ENCODE data around the gene DYNLRB1.

The DYNLRB1 gene

DNA sequence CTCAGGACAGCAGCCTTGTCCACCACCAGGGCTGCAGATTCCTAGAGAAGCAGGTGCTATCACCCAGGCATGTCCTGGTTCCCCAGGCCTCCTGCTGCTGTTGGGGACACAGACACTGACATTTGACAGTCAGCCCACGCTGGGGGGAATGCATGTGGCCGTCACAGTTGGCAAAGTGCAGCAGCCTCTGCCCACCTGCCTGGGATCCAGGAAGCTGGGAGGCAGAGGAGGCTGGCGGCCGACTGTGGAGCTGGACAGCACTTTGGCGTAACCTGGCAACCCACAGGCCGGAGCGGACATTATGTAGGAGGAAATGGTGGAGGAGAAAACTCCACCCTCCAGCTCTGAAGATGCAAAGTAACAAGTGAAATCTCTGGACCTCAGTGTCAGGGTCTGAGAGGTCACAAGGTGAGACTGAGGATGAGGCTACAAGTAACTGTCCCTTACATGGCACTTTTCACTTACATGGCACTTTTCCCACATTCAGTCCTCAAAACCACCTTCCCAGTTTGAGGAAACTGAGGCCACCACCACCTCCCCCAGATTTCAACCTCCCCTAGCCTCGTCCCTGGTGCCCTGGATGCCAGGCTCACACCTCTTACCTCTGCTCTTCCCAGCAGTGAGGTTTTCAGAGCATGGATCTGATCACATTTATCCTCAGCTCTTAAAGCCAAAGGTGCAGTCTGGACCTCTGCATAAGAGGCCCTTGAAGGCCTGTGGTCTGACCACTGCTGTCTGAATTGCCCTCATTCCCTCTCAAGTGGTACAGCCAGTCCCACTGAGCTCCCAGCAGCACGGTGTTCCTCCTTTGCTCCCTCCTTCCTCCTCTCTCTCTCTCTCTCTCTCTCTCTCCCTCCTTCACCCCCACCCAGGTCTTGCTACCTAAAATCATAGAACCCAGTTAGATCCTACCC, 51.0 kb downstream of the DYNLRB1 start:
- no peak for TF ChIP-seq POLR2A (IDR thresholded peaks at IDR 0.05; ENCODE audit: low read depth, low read length)
- FAIRE-seq (no peak), DNase-seq (ENCODE audit: insufficient read length, low spot score) (no peak)

DNA sequence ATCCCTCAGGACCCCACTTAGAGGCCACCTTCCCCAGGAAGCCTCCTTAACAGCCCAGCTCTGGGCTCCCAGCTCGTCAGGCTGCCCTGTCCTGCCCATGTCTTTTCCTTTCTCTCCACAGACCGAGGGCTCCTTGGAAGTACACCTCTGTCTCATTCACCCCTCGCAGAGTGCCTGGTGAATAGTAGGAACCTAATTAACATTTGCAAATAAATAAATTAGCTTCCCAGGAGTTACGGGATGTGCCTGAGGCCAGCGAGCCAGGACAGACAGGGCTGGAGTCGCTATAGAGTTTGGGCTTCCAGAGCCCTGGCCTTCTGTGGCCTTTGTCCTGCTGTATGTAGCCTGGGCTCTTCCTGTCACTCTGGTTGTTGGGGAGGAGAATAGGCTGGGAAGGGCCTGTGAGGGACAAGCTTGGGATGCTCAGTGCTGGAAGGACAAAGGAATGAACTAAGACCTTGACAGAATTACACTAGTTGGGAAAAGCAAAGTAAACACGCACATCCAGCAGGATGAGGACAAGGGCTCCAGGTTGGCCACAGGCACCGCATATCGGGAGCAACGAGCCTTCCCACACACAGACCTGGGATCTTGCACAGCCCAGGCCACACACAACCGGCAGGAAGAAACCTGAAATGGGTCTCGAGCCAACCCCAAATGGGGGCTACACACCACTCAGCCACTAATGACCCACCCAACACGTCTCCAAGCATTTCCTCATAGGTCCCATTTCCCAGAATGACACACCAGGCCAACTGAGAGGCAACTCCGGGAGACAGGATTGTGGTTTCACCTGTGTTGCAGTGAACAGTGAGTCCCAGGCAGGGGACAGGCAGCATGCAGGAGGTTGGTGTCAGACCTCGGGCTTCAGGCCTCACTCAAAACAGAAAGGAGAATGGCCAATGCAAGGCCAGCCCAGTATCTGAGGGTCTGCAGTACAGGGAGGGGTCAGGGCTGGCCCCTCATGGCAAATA, 52.0 kb downstream of the DYNLRB1 start:
- no peak for TF ChIP-seq POLR2A (IDR thresholded peaks at IDR 0.05; ENCODE audit: low read depth, low read length)
- FAIRE-seq (no peak), DNase-seq (ENCODE audit: insufficient read length, low spot score) (no peak)

DNA sequence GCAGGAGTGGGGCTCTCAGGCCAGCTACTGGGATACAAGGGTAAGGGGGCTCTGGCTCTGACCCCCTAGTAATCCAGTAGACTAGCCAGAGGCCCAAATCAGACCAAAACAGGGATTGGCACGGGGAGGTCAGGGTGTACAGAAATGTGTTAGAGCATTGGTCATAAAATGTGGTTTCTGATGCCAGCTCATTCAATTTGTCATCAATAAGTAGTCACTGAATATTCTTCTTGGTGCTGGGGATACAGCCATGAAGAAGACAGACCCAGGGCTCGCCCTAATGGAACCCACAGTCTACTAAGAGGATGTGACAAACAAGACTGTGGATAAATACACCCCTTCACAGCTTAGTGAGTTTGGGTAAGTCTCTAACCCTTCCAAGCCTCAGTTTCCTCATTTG, 53.4 kb downstream of the DYNLRB1 start:
- DNase-seq (ENCODE audit: insufficient read length, low spot score), result no peak
- no peak for FAIRE-seq
- TF ChIP-seq POLR2A (IDR thresholded peaks at IDR 0.05; ENCODE audit: low read depth, low read length), result no peak

DNA sequence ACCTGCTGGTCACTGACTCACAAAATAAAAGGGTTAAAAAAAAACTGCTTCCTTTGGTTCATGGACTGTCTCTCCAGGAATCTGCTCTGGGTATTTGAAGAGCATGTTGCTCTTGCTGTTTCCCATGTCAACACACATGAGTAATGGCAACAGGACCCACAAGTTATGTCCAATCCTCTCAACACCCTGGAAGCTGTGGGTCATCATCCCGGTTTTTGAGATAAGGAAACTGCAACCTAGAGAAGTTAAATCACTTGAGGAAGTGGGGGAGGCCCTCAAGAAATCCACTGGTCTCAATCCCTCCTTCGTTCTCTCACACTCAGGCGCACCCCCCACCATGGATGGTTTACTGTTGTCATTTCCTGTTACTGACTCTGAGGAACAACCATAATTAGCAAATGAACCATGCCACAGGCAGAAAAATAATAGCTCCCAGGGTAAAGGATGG, 54.7 kb downstream of the DYNLRB1 start:
- no peak for FAIRE-seq
- DNase-seq (ENCODE audit: insufficient read length, low spot score), result no peak
- TF ChIP-seq POLR2A (IDR thresholded peaks at IDR 0.05; ENCODE audit: low read depth, low read length), result no peak

DNA sequence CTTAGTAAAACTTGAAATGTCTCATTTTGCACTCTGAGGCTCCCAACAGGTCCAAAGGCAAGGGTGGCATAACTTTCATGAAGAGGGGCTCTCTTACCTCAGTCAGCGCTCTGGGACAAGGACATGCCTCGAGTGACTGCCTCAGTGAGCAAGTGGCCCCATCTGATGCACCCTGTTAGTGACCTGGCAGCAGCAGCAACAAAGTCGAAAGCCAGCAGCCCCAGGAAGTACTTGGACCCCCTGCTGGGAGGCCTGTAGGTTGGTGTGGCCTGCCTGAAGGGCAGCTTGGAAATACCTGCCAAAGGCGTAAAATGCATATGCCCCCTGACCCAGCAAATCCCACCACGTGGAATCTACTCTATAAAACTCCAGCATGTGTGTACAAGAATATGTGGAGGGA, 55.5 kb downstream of the DYNLRB1 start:
- TF ChIP-seq POLR2A (IDR thresholded peaks at IDR 0.05; ENCODE audit: low read depth, low read length), result no peak
- DNase-seq (ENCODE audit: insufficient read length, low spot score), result no peak
- no peak for FAIRE-seq

DNA sequence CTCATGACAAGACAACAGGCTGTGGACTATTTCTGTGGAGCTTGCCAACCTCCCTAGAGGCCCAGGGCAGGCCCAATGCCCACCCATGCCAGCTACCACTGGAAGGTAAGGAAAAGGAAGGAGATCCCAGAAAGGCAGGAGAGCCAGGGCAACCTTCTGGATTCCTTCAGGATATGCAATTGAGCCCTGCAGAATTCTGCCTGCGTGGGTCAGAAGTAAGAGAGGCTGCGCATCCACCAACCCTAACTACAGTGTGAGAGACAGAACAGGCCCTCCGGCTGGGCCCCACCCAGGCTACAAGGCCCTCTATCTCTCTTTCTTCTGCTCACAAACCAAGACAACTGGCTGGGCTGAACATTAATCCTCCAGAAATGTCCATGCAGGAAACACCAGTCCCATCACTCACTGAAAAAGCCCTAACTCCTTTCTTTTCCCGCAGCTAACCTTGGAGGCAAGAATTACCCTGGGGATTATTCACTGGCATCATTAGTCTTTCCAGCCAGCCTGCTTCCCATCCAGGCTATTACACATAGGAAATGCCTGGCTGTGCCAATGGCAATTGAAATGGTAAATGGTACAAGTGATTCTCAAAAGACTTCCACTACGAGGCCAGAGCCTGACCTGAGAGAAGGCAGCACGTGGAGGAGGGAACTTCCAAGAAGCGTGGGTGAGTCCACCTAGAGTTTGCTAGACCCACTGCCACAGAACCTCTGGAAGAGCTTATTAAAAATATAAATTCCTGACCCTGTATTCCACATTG, 57.5 kb downstream of the DYNLRB1 start:
- FAIRE-seq, result no peak
- no peak for TF ChIP-seq POLR2A (IDR thresholded peaks at IDR 0.05; ENCODE audit: low read depth, low read length)
- DNase-seq (ENCODE audit: insufficient read length, low spot score), result no peak

DNA sequence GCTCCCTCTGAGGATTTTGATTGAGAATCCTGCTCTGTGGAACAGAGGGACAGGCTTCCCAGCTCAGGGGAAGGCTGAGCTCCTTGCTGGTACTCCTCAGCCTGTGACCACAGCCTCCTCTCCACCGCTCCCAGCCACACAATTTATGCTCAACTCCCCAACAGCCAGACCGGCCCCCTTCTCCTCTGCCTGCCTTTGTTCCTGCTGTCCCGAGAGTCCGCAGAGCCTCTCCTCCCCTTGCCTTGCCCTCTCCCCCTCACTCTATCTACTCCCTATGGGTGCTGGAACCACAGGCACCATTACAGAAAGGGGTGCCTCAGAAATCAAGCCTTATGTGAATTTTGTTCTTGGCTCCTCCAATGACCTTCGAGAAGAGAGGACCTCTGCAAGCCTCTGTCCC, 58.2 kb downstream of the DYNLRB1 start:
- no peak for FAIRE-seq
- no peak for DNase-seq (ENCODE audit: insufficient read length, low spot score)
- no peak for TF ChIP-seq POLR2A (IDR thresholded peaks at IDR 0.05; ENCODE audit: low read depth, low read length)

DNA sequence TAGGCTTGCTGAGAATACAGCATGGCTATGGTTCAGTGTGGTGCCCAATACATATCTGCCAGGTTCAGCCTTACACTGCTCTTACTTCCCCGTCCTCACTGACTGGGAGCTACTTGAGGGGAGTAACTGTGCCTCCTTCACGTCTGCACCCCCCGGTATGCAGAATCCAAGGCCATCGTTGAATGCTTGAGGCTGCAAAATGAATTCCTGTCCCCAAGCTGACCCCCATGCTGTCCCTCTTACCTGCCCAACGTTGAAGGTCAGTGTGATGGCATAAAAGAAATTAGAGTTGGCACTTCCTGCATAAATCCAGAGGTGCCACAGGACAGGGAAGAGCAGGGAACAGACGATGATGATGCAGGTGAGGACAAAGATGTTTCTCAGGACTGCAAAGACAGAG, 58.6 kb downstream of the DYNLRB1 start:
- TF ChIP-seq POLR2A (IDR thresholded peaks at IDR 0.05; ENCODE audit: low read depth, low read length), result no peak
- FAIRE-seq, result no peak
- no peak for DNase-seq (ENCODE audit: insufficient read length, low spot score)

DNA sequence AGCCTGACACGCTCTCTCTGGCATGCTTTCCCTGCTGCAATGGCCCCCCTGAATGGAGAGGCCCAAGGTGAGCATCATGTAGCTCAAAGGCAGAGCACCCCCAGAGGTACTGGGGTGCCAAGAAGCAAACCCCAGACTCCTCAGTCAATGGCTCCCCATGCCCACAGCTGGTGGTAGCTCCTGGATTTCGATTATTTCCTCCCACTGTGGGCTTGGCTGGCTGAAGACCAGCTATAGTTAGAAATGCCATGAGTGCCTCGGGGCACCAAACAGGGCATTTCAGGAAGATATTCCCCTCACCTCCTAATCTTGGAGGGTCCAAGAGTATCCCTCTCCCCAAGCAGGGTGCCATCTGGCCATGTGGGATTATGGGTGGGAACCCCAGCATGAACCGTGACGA, 59.0 kb downstream of the DYNLRB1 start:
- no peak for DNase-seq (ENCODE audit: insufficient read length, low spot score)
- no peak for TF ChIP-seq POLR2A (IDR thresholded peaks at IDR 0.05; ENCODE audit: low read depth, low read length)
- FAIRE-seq, result no peak

DNA sequence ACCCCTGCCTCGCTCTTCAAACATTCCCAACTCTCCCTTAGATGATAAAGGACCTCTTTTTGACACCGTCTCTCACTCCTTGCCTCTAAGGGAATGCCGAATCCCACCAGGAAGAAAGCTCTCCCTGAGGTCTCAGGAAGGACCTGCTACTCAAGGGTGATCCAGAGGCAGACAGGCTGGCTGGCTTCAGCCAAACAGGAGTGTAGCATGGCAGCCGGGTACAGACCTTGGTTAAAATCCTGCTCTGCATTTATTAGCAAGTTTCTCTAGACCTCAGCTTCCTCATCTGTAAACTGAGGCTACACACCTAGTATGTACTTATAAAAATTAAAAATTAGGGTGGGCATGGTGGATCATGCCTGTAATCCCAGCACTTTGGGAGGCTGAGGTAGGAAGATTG, 59.5 kb downstream of the DYNLRB1 start:
- no peak for FAIRE-seq
- TF ChIP-seq POLR2A (IDR thresholded peaks at IDR 0.05; ENCODE audit: low read depth, low read length), result no peak

DNA sequence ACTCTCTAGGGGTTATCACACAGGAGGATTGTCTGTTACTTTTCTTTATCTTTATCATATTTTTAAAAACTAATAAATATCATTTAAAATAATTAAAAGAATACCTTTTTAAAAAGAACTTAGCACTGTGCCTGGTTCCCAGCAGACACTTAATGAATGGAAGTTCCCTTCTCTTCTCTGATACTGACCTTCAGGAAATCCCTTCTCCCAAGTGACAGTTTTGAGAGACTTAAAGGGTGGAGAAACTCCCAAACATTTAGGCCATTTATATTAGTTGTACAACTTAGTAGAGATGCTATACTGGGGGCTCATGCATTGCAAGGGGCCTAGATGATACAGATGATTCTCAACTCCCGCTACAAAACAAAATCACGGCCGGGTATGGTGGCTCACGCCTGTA, 60.8 kb downstream of the DYNLRB1 start:
- no peak for TF ChIP-seq POLR2A (IDR thresholded peaks at IDR 0.05; ENCODE audit: low read depth, low read length)
- FAIRE-seq, result no peak

More for the DNA sequence above, 59.5 kb downstream of the DYNLRB1 start:
- DNase-seq (ENCODE audit: insufficient read length, low spot score), result no peak

DNA sequence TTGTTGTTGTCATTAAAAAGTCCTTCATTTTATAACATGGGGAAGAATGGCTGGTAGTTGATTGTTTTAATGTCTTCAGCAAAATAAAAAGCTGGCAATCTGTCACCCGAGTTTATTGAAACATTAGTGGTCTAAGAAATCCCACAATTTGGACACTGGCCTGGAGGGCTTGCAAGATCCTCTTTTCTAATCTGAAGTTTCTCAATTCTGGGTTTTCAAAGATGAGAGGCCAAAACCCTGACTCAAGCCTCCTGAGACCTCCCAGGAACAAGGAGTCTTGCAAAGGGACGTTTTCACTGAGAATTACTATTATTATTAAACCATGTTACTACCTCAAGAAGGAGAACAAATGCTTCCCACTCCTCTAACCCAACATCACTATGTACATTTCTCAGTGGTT, 61.8 kb downstream of the DYNLRB1 start:
- DNase-seq (ENCODE audit: insufficient read length, low spot score) (no peak), FAIRE-seq (no peak)
- TF ChIP-seq POLR2A (IDR thresholded peaks at IDR 0.05; ENCODE audit: low read depth, low read length), result no peak

More for the DNA sequence above, 60.8 kb downstream of the DYNLRB1 start:
- DNase-seq (ENCODE audit: insufficient read length, low spot score), result no peak

DNA sequence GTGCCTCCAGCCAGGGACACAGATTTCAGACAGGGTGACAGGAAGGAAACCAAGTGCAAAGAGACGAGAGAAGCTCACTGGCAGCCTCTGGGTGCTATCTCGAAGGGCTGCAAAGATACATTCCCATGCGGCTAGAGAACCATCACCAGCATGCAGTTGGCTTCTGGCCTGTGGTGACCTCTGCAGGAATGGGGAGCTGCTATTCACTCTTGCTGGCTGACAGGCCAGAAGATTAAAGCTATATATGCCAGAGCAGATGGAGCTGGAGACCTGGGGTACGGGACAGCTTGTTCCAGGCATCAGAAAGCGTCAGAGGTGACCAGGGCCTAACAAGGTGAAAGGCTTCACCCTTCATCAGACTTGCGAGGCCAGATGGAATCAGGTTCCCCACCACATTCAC, 62.3 kb downstream of the DYNLRB1 start:
- TF ChIP-seq POLR2A (IDR thresholded peaks at IDR 0.05; ENCODE audit: low read depth, low read length), result no peak
- DNase-seq (ENCODE audit: insufficient read length, low spot score) (no peak), FAIRE-seq (no peak)

Measured in H54 (cell line).